GM10248 (cell line): ENCODE data around the gene GINS2.

Source experiments
- CTCF ChIA-PET: fragments of 300-600 bp; sonication (Branson Sonifier 250); formaldehyde crosslinking; extraction: SDS; loops from one replicate; lab custom pipeline; 2021; ENCODE audit warnings: antibody characterized with exemption; lab: Yijun Ruan, JAX
- POLR2A ChIA-PET: fragments of 350-650 bp; sonication (Branson Sonifier 250); formaldehyde crosslinking; extraction: SDS; loops from one replicate; lab custom pipeline; 2020; ENCODE audit warnings: antibody characterized with exemption; lab: Yijun Ruan, JAX
- DNase-seq: peaks from one replicate; pipeline ENCODE4 v3.0.0; 2012; ENCODE audit errors: extremely low spot score
- CTCF ChIP-seq: IDR thresholded peaks from 2 replicates; pipeline ENCODE4 v1.5.1; 2012; ENCODE audit warnings: mild to moderate bottlenecking, low read depth; ENCODE audit errors: extremely low read depth, missing control alignments, control extremely low read depth

GINS2 gene

GRCh38 chr16:85733155-85733838 lies 44.5 kb upstream of the GINS2 start:
- no peak for TF ChIP-seq CTCF
- no peak for DNase-seq
- POLR2A ChIA-PET, result no interaction called here
- CTCF ChIA-PET, result no interaction called here

- no peak for DNase-seq
- no peak for TF ChIP-seq CTCF
- POLR2A ChIA-PET, result no interaction called here
- CTCF ChIA-PET, result interaction anchor here (1.9 kb wide), 1 partner anchor 14 kb away, joined by 7 read pairs; no protein-coding TSS in a partner anchor
These were observed 42.4 kb upstream of the GINS2 start for GRCh38 chr16:85731179-85731578.

GRCh38 chr16:85730186-85730465 lies 41.4 kb upstream of the GINS2 start:
- no peak for DNase-seq
- ChIA-PET CTCF (interaction anchor here (1.8 to 1.9 kb wide), 2 partner anchors 10 to 13 kb away, joined by 7 to 9 read pairs; no protein-coding TSS in a partner anchor), POLR2A (no interaction called here)
- TF ChIP-seq CTCF, result no peak

GRCh38 chr16:85729452-85730185 lies 40.9 kb upstream of the GINS2 start:
- ChIA-PET POLR2A (no interaction called here), CTCF (interaction anchor here (1.8 to 1.9 kb wide), 2 partner anchors 10 to 12 kb away, joined by 7 to 9 read pairs; no protein-coding TSS in a partner anchor)
- no peak for DNase-seq
- TF ChIP-seq CTCF, result no peak

- no peak for TF ChIP-seq CTCF
- DNase-seq, result no peak
- POLR2A ChIA-PET, result no interaction called here
- CTCF ChIA-PET, result interaction anchor here (1.2 to 1.8 kb wide), 2 partner anchors 9 to 36 kb away, joined by 3 to 9 read pairs; no protein-coding TSS in a partner anchor
These were observed 40.1 kb upstream of the GINS2 start for GRCh38 chr16:85728879-85729278.

- TF ChIP-seq CTCF, result no peak
- no peak for DNase-seq
- CTCF ChIA-PET, result interaction anchor here (0.9 to 1.4 kb wide), 3 partner anchors 12 to 109 kb away, joined by 3 to 8 read pairs (median 4); no protein-coding TSS in a partner anchor
- POLR2A ChIA-PET, result interaction anchor here (0.5 kb wide), 1 partner anchor 143 kb away, joined by 3 read pairs; no protein-coding TSS in a partner anchor
These were observed 36.2 kb upstream of the GINS2 start for GRCh38 chr16:85724936-85725335.
